HepG2 (cell line): ENCODE measurements around the gene TKFC. TPM values are rescaled to one million over a fixed set of nuclear protein-coding genes. Genes with fewer than 3 reads are reported as not detected.

Experiments
- ATAC-seq: fragments of 200-7000 bp; cut with Tn5 transposase; 3 replicates; pipeline ENCODE4 v1.9.1; 2020; ENCODE audit warnings: mild to moderate bottlenecking, moderate library complexity
- BruUV-seq: library from RNA; stranded (reverse); fragments of 400-500 nt; replicated peaks from 2 replicates; lab custom pipeline; 2021; lab: Mats Ljungman, UMichigan
- CTCF ChIA-PET: fragments of 300-600 bp; formaldehyde crosslinking; extraction: SDS; loops from one replicate; lab custom pipeline; 2021; ENCODE audit warnings: low total read pairs, inconsistent platforms, low intra/inter-chr PET ratio; lab: Yijun Ruan, JAX
- POLR2A ChIA-PET: fragments of 350-600 bp; sonication (Branson Sonifier 250); formaldehyde crosslinking; loops from one replicate; lab custom pipeline; 2020; ENCODE audit warnings: antibody characterized with exemption, inconsistent platforms; lab: Yijun Ruan, JAX
- DNase-seq: peaks from one replicate; pipeline ENCODE4 v3.0.0-alpha.2; 2015; ENCODE audit warnings: low spot score
- FAIRE-seq: peaks from 3 replicates; lab custom pipeline; 2011; peaks lifted over from hg19 to GRCh38; lab: Jason Lieb, UNC
- H2AFZ ChIP-seq: one replicate; pipeline ENCODE4 v1.6.1; 2011; ENCODE audit warnings: low read length, inconsistent platforms
- H3K27ac ChIP-seq: fragments of 300-600 bp; 3 replicates; pipeline ENCODE4 v1.8.0; 2011; ENCODE audit warnings: mixed run types, mild to moderate bottlenecking, mixed read lengths, low read length, inconsistent platforms; ENCODE audit not compliant: insufficient read depth; ENCODE audit errors: extremely low read length
- H3K27me3 ChIP-seq, 2 experiments: fragments of 200-600 bp in 1 of 2; 2 replicates in 1 of 2; 3 replicates in 1 of 2; pipeline versions ENCODE4 v1.6.0 to v1.8.0; 2011; ENCODE audit warnings: low read length in 2 of 2, mild to moderate bottlenecking in 2 of 2, moderate library complexity in 2 of 2, inconsistent platforms in 1 of 2; ENCODE audit not compliant: insufficient read depth in 2 of 2, control insufficient read depth in 1 of 2
- H3K36me3 ChIP-seq, 2 experiments: fragments of 200-600 bp in 1 of 2; replicated peaks in 1 of 2; 2 replicates in 1 of 2; 3 replicates in 1 of 2; pipeline versions ENCODE4 v1.5.1 to v1.8.0; 2011; ENCODE audit warnings: low read length in 2 of 2, inconsistent platforms in 1 of 2; ENCODE audit not compliant: insufficient read depth in 2 of 2, control insufficient read depth in 1 of 2
- H3K4me1 ChIP-seq: 2 replicates; pipeline ENCODE4 v1.5.1; 2012; ENCODE audit warnings: low read length, inconsistent platforms; ENCODE audit not compliant: insufficient read depth
- H3K4me2 ChIP-seq: 2 replicates; pipeline ENCODE4 v1.6.0; 2011; ENCODE audit warnings: low read depth, low read length, inconsistent platforms
- H3K4me3 ChIP-seq, 3 experiments: fragments of 200-600 bp in 1 of 3; sonication (generic), shearing (Covaris generic) in 1 of 3; replicated peaks in 1 of 3; 2 replicates each; pipeline ENCODE4 v1.5.1; 2011 to 2016; ENCODE audit warnings: low read length in 3 of 3, inconsistent platforms in 2 of 3, low read depth in 2 of 3, mild to moderate bottlenecking in 2 of 3, control low read depth in 1 of 3, mixed read lengths in 1 of 3; ENCODE audit not compliant: insufficient read depth in 1 of 3
- H3K79me2 ChIP-seq: one replicate; pipeline ENCODE4 v1.6.1; 2011; ENCODE audit warnings: low read length, inconsistent platforms; ENCODE audit not compliant: insufficient read depth
- H3K9ac ChIP-seq: 2 replicates; pipeline ENCODE4 v1.6.0; 2011; ENCODE audit warnings: mild to moderate bottlenecking, low read depth, low read length, inconsistent platforms; ENCODE audit not compliant: insufficient read depth
- H3K9me3 ChIP-seq: 2 replicates; pipeline ENCODE4 v1.5.1; 2012; ENCODE audit warnings: mild to moderate bottlenecking, low read length
- H4K20me1 ChIP-seq: 2 replicates; pipeline ENCODE4 v1.6.0; 2011; ENCODE audit warnings: inconsistent platforms, mild to moderate bottlenecking, low read length, moderate library complexity; ENCODE audit not compliant: insufficient read depth
- ATF5 ChIP-seq: sonication (generic); formaldehyde crosslinking; IDR thresholded peaks from 2 replicates; pipeline ENCODE4 v1.4.0; 2020; ENCODE audit warnings: mild to moderate bottlenecking, low read depth, missing genetic modification reagents
- CREB3 ChIP-seq: sonication (generic); formaldehyde crosslinking; IDR thresholded peaks from 2 replicates; pipeline ENCODE4 v1.5.0; 2020; ENCODE audit warnings: missing genetic modification reagents
- FUBP1 ChIP-seq: sonication (generic); formaldehyde crosslinking; IDR thresholded peaks from 2 replicates; pipeline ENCODE4 v1.5.1; 2020; ENCODE audit warnings: missing genetic modification reagents, mild to moderate bottlenecking, borderline replicate concordance
- IRF2 ChIP-seq: IDR thresholded peaks from 2 replicates; pipeline ENCODE4 v1.6.1; 2018; ENCODE audit warnings: missing genetic modification reagents, missing compliant biosample characterization
- MTA3 ChIP-seq: sonication (generic); formaldehyde crosslinking; IDR thresholded peaks from 2 replicates; pipeline ENCODE4 v1.4.0; 2020; ENCODE audit warnings: missing genetic modification reagents
- MXI1 ChIP-seq: IDR thresholded peaks from 3 replicates; pipeline ENCODE4 v1.6.1; 2012; ENCODE audit warnings: low read depth, low read length, inconsistent platforms, borderline replicate concordance
- NR2F6 ChIP-seq, 2 experiments: IDR thresholded peaks; 2 replicates each; pipeline ENCODE4 v1.6.1; 2016; ENCODE audit warnings: antibody characterized with exemption in 1 of 2, mild to moderate bottlenecking in 1 of 2
- REPIN1 ChIP-seq: sonication (generic); formaldehyde crosslinking; IDR thresholded peaks from 2 replicates; pipeline ENCODE4 v1.8.0; 2022; ENCODE audit warnings: missing genetic modification reagents, low read depth, mild to moderate bottlenecking, borderline replicate concordance
- TSC22D2 ChIP-seq: sonication (generic); formaldehyde crosslinking; IDR thresholded peaks from 2 replicates; pipeline ENCODE4 v1.5.1; 2020; ENCODE audit warnings: missing genetic modification reagents, mild to moderate bottlenecking, borderline replicate concordance
- ZC3H13 ChIP-seq: sonication (generic); formaldehyde crosslinking; IDR thresholded peaks from 2 replicates; pipeline ENCODE4 v1.8.1; 2023; ENCODE audit warnings: mild to moderate bottlenecking, missing genetic modification reagents, moderate library complexity
- ZNF543 ChIP-seq: sonication (generic); formaldehyde crosslinking; IDR thresholded peaks from 2 replicates; pipeline ENCODE4 v1.4.0; 2020; ENCODE audit warnings: mild to moderate bottlenecking, missing genetic modification reagents
- ZNF615 ChIP-seq: sonication (generic); formaldehyde crosslinking; IDR thresholded peaks from 2 replicates; pipeline ENCODE4 v1.5.0; 2020; ENCODE audit warnings: mild to moderate bottlenecking, missing genetic modification reagents, borderline replicate concordance
- ZNF790 ChIP-seq: sonication (generic); formaldehyde crosslinking; IDR thresholded peaks from 2 replicates; pipeline ENCODE4 v1.8.0; 2022; ENCODE audit warnings: missing genetic modification reagents, mild to moderate bottlenecking, borderline replicate concordance
- ZNF816 ChIP-seq: sonication (generic); formaldehyde crosslinking; IDR thresholded peaks from 2 replicates; pipeline ENCODE4 v1.8.0; 2022; ENCODE audit warnings: missing genetic modification reagents, mild to moderate bottlenecking, borderline replicate concordance
- ZSCAN9 ChIP-seq: IDR thresholded peaks from 2 replicates; pipeline ENCODE4 v1.6.1; 2016; ENCODE audit warnings: borderline replicate concordance
- WGBS: methylation state at CpG from one replicate; pipeline ENCODE4 v1.1.6; 2017; ENCODE audit warnings: low lambda C conversion rate; 5-methylcytosine and 5-hydroxymethylcytosine counted together
- in situ Hi-C: cut with HindIII; loops from 2 replicates; pipeline ENCODE4 v1.10.0; 2017; ENCODE audit warnings: low pct_unique_long_range_greater_than_20kb; ENCODE audit not compliant: extremely low pct_ligation_motif_present
- intact Hi-C: fragments of 100-400 bp; cut with micrococcal nuclease; formaldehyde crosslinking; loops from one replicate; pipeline ENCODE4 v1.10.0; 2022; ENCODE audit not compliant: unreplicated experiment
- polyA plus RNA-seq, 8 experiments: library from polyadenylated mRNA; depleted of rRNA in 3 of 8; stranded (reverse) in 7 of 8; unstranded in 1 of 8; fragments of >200 nt; fragmentation: Illumina TruSeq in 4 of 8; extraction: Trizol in 4 of 8; gene quantifications; 2 replicates each; pipeline versions ENCODE4 v1.2.1 to v1.2.3, GENCODE V29; 2011 to 2016; ENCODE audit warnings: low read depth in 4 of 8, missing spikeins in 1 of 8, mixed read lengths in 1 of 8; ENCODE audit not compliant: insufficient read depth in 1 of 8
- total RNA-seq, 5 experiments: library from RNA; depleted of rRNA; stranded (reverse); fragments of >200 nt; fragmentation: Illumina TruSeq; extraction: Trizol; gene quantifications; 2 replicates each; pipeline ENCODE4 v1.2.3, GENCODE V29; 2016; ENCODE audit warnings: low read depth in 1 of 5
- TF ChIP-seq, protein P1 (sequence below): IDR thresholded peaks from 2 replicates; pipeline ENCODE4 v1.6.1; 2016; ENCODE audit warnings: missing genetic modification reagents, missing compliant biosample characterization
- TF ChIP-seq, protein P2 (sequence below): sonication (generic); formaldehyde crosslinking; conservative IDR thresholded peaks from 2 replicates; pipeline ENCODE4 v1.8.0; 2022; ENCODE audit warnings: low read depth, missing genetic modification reagents
- TF ChIP-seq, protein P3 (sequence below): sonication (generic); formaldehyde crosslinking; conservative IDR thresholded peaks from 2 replicates; pipeline ENCODE4 v1.4.0; 2020; ENCODE audit warnings: missing genetic modification reagents
- TF ChIP-seq, protein P4 (sequence below): IDR thresholded peaks from 2 replicates; pipeline ENCODE4 v1.6.1; 2012; ENCODE audit warnings: inconsistent platforms

The TKFC gene
- total and polyA plus RNA-seq, 2 of the 13 experiments (the other 11 are each of a cell fraction or from before 2014, with no cell fraction given) = 147 to 197 TPM

DNA sequence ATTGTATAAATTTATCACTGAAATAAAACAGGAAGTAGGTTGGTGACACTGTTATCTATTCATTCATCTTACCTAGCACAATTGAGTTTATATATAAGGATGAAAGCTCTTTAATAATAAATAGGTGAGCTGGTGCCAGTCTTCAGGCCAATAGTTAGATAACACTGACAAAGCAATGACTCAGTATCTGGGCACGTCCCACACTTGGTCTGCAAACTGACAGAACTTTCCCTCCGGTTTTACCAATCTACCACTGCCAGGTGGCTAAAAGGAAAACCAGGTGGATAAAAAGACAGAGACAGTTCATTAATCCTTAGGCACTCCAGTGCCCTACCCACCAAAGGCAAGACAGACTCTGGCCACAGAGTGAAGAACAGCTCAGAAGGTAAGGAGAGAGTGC is 17.8 kb upstream of the TKFC start:
- FAIRE-seq (no peak), ATAC-seq (no peak), DNase-seq (no peak)
- POLR2A ChIA-PET = no interaction called here
- H3K9me3 ChIP-seq = no peaks in the 10 kb centered on the region
- H3K79me2 ChIP-seq = no peaks in the 10 kb centered on the region
- BruUV-seq = no TSS peak
- intact Hi-C loops (no loop called here), in situ Hi-C loops (no loop called here)
- no peaks in the 10 kb centered on the region for H3K4me1 ChIP-seq
- no peak overlapping the region for H3K4me2 ChIP-seq
- 0 out of 2 replicates have a peak, but pooled peaks cover 3% of the 10 kb centered on the region for H4K20me1 ChIP-seq
- TF ChIP-seq MXI1 (no peak), ZC3H13 (no peak), MTA3 (CRISPR knock-in tag) (no peak), ZNF543 (no peak), FUBP1 (CRISPR knock-in tag) (no peak), ZNF615 (no peak), IRF2 (CRISPR knock-in tag) (no peak), CREB3 (CRISPR knock-in tag) (no peak), ATF5 (CRISPR knock-in tag) (no peak), REPIN1 (no peak), NR2F6 (IDR thresholded peaks at IDR 0.05) (no peak), NR2F6 (CRISPR knock-in tag; IDR thresholded peaks at IDR 0.05) (no peak), ZNF816 (CRISPR knock-in tag) (no peak), ZNF790 (CRISPR knock-in tag) (no peak), ZSCAN9 (CRISPR knock-in tag) (no peak), TSC22D2 (CRISPR knock-in tag) (no peak)
- TF ChIP-seq, protein P1, sequence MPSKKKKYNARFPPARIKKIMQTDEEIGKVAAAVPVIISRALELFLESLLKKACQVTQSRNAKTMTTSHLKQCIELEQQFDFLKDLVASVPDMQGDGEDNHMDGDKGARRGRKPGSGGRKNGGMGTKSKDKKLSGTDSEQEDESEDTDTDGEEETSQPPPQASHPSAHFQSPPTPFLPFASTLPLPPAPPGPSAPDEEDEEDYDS (CRISPR knock-in tag) = no peak
- TF ChIP-seq, protein P2, sequence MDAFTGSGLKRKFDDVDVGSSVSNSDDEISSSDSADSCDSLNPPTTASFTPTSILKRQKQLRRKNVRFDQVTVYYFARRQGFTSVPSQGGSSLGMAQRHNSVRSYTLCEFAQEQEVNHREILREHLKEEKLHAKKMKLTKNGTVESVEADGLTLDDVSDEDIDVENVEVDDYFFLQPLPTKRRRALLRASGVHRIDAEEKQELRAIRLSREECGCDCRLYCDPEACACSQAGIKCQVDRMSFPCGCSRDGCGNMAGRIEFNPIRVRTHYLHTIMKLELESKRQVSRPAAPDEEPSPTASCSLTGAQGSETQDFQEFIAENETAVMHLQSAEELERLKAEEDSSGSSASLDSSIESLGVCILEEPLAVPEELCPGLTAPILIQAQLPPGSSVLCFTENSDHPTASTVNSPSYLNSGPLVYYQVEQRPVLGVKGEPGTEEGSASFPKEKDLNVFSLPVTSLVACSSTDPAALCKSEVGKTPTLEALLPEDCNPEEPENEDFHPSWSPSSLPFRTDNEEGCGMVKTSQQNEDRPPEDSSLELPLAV (CRISPR knock-in tag) = no peak
- TF ChIP-seq, protein P3, sequence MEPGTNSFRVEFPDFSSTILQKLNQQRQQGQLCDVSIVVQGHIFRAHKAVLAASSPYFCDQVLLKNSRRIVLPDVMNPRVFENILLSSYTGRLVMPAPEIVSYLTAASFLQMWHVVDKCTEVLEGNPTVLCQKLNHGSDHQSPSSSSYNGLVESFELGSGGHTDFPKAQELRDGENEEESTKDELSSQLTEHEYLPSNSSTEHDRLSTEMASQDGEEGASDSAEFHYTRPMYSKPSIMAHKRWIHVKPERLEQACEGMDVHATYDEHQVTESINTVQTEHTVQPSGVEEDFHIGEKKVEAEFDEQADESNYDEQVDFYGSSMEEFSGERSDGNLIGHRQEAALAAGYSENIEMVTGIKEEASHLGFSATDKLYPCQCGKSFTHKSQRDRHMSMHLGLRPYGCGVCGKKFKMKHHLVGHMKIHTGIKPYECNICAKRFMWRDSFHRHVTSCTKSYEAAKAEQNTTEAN = no peak
- TF ChIP-seq, protein P4, sequence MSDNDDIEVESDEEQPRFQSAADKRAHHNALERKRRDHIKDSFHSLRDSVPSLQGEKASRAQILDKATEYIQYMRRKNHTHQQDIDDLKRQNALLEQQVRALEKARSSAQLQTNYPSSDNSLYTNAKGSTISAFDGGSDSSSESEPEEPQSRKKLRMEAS = no peak
- CTCF ChIA-PET = no interaction called here
- H2AFZ ChIP-seq = no peak overlapping the region
- WGBS = 94% methylated on average over 2 of the region's 2 CpGs
- H3K27me3 ChIP-seq = no peaks in the 10 kb centered on the region
- H3K36me3 ChIP-seq = peaks cover 43 to 80% of the 10 kb centered on the region in 2 experiments
- H3K9ac ChIP-seq = no peak overlapping the region
- no peak overlapping the region for H3K27ac ChIP-seq
- no peak overlapping the region for H3K4me3 ChIP-seq
